Right renal cortex interstitium (tissue), 3 donors: ENCODE results near the gene TRNP1. TPM values are rescaled to one million over a fixed set of nuclear protein-coding genes. Genes with fewer than 3 reads are reported as not detected.
"Not testable (repeated sequence)": the region's sequence is repeated elsewhere in the genome, so short reads cannot be mapped to it uniquely, and the experiment has no call there.

Experiments used
- DNase-seq, 3 donors: peaks; one replicate each; pipeline ENCODE4 v3.0.0-alpha.2; 2013; ENCODE audit warnings: low read depth in 3 of 3, low spot score in 2 of 3
- polyA plus RNA-seq, 3 donors: library from polyadenylated mRNA; unstranded; fragments of 120-200 nt; gene quantifications; one replicate each; pipeline ENCODE4 v1.2.1, GENCODE V29; 2013; ENCODE audit not compliant: insufficient read length in 3 of 3

TRNP1 gene, protein sequence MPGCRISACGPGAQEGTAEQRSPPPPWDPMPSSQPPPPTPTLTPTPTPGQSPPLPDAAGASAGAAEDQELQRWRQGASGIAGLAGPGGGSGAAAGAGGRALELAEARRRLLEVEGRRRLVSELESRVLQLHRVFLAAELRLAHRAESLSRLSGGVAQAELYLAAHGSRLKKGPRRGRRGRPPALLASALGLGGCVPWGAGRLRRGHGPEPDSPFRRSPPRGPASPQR
- polyA plus RNA-seq: 1 to 10 TPM; 4.9 to 5.9 (median 5.4) TPM

DNA sequence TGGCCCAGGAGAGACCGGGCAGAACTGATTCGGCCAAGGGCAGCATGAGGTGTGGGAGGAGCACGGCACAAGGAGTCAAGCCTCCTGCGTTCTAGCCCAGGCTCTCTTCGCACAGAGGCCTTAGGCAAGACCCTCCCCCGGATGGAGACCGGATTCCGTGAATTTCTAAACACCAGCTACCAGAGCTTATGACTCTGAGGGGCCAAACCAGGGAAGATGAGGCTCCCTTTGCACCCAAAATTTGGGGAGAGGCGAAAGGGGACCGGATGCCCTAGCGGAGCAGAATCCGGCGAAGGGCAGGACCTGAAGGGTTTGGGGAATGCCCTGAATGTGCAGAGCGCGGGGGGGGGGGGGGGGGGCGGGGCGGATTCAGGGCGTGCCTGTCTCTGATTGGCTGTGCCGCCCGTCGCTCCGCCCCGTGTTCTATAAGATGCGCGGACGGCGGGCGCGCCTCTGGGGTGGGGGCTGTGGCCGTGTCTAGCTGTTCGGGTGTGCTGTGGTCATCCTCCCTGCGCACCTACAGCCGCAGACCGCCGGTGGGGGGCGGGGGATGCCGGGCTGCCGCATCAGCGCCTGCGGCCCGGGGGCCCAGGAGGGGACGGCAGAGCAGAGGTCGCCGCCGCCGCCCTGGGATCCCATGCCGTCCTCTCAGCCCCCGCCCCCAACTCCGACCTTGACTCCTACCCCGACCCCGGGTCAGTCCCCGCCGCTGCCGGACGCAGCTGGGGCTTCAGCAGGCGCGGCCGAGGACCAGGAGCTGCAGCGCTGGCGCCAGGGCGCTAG, at the start of gene TRNP1:
TSS of gene TRNP1 (plus strand) at position 456 of the 783 bp plus-strand sequence. CDS start at position 551, 95 bp downstream.
- DNase-seq: no peak

GRCh38 chr1:26945138-26945537, 48.4 kb upstream of the TRNP1 start:
- no peak for DNase-seq

DNA sequence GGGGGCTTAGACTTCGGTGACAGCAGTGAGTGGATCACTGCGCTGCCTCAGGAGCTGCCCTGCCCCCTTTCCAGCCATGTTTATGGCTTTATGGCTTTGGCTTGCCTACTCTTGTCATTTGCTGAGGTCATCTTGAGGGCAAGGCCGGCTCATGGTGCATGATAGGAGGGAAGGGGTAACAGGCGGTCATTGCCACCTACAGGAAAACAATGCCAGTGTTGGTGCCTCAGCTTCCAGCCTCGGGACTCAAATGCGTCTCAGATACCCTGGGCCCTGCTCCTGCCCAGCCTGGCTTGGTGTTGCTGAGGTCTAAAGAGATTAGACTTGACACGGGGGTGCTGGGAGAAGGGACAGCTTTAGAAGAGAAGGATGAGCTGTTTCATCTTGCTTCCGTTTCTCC, 47.8 kb upstream of the TRNP1 start:
- no peak for DNase-seq

GRCh38 chr1:26946270-26946669, 47.2 kb upstream of the TRNP1 start:
- no peak for DNase-seq

DNA sequence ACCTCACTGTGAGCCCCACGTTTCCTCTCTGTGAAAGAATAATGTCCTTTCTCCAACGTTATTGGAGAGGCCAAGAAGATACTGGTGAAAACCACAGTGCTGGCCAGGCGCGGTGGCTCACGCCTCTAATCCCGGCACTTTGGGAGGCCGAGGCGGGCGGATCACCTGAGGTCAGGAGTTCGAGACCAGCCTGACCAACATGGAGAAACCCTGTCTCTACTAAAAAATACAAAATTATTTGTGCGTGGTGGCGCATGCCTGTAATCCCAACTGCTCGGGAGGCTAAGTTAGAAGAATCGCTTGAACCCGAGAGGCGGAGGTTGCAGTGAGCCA, 44.8 kb upstream of the TRNP1 start:
- DNase-seq: not testable (repeated sequence)

DNA sequence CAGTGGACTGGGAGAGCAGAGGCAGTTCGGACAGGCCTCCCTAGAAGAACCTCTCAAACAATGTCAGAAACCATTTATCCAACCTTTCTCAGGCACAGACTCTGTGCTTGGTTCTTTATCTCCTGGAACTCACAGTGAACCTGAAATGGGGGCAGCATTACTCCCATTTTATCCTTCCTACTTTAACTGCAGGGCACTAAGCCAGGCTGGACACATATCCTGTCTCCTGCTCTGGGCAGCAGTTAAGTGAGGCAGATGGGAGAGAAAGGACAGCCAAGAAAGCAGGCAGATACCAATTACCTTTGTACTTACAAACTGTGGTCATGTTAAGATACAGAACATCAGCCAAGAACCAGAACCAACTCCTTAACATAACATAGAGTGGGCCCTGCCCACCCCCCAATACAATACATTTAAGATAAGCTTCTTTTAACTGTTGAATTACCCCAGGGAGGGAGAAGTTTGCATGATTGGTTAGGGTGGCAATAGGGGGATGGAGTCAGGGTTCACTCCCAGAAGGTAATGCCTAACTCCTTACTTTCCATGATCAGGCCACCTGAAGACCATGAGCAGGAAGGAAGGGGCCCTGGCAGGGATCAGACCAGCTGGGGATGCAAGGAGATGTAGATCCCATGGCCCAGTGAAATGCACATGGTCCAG, 44.1 kb upstream of the TRNP1 start:
- DNase-seq: no peak

DNA sequence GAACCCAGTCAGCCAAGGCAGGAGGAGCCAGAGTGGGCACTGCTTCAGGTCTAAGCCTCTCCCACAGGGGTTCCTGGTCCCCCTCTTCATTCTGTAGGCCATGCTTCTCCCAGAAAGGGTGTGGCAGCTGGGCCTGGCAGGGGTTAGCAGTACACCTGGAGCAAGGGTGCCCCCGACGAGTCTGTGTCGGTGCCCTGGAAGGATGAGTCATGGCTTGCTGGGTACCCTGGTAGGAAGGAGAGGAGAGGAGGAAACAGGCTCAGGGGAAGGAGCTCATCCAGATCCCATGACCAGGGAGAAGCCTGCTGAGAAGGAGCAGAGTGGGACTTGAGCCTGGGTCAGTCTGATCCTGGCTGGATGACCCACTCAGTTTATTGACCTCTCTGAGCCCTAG, 43.6 kb upstream of the TRNP1 start:
- DNase-seq: no peak

DNA sequence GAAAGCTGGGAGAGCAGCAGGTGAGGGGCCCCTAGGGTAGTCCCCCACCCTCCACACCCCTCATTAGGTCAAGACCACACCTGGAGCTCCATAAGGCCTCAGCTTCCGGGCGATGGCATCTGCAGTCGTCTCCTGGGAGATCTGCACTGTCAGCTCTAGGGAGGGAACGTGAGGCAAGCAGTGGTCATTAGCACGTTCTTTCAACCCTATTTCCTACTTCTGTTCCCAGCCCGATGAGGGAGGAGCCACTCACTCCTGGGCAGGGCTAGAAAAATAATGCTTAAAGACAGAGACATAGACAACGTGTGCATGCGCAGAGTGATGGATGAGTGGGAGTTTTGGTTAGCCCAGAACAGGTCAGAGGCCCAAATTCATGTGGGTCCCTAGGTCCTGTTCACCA, 42.9 kb upstream of the TRNP1 start:
- DNase-seq: no peak

GRCh38 chr1:26951216-26951615, 42.3 kb upstream of the TRNP1 start:
- DNase-seq: no peak

DNA sequence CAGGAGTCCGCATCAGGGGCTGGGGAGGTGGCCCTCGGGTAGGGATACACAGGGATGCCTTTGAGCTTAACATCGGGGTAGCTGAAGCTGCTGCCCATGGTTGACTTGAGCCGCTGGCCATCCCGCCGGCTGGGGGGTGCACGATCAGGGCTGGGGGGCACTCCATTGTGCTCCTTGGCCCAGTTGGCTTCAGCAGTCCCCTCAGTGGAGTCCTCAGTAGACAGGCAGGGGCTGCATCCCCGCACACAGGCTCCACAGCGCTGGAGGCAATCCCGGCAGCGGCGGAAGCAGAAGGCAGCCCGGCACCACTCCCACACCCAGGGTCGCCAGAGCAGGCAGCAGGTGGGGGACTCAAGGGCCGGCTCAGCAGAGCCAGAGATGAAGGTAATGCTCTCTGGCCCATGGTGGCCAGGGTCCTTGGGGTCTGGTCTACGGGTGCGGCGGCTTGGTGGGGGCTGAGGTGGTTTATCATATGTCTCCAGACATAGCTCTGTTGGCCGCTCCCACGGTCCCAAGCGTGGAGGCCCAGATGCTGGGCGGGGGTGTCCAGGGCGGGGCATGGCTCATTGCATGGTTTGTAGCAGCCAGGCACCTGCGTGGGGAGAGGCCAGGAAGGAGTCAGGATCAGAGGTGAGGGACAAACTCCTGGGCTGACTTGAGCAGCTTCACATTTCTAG, 41.5 kb upstream of the TRNP1 start:
- DNase-seq: no peak

DNA sequence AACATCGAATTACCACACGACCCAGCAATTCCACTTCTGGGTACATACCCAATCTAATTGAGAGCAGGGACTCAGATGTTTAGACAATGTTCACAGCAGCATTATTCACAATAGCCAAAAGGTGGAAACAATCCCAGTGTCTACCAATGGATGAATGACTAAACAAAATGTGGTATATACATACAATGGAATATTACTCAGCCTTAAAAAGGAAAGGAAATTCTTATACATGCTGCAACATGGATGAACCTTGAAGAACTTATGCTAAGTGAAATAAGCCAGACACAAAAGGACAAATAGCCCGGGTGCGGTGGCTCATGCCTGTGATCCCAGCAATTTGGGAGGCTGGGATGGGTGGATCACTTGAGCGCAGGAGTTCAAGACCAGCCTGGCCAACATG, 40.1 kb upstream of the TRNP1 start:
- no peak for DNase-seq

GRCh38 chr1:26956321-26956720, 37.2 kb upstream of the TRNP1 start:
- DNase-seq: no peak

DNA sequence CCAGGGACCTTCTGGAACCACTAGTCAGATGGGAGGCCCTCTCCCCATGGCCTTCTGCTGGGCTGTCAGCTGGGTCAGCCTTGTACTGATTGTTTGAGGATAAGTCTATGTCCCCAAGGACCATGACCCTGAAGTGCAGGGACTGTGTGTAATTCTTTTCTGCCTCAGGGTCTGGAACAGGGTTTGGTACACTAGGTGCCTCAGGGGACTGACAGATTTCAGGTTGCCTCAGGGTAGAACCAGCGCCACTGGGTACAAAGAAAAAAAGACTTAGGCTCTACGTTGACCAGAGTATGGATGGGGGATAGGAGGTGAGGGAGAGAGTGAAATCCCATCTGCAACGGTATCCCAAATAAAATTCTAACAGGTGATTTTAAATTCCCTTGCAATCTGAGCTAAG, 36.2 kb upstream of the TRNP1 start:
- no peak for DNase-seq

DNA sequence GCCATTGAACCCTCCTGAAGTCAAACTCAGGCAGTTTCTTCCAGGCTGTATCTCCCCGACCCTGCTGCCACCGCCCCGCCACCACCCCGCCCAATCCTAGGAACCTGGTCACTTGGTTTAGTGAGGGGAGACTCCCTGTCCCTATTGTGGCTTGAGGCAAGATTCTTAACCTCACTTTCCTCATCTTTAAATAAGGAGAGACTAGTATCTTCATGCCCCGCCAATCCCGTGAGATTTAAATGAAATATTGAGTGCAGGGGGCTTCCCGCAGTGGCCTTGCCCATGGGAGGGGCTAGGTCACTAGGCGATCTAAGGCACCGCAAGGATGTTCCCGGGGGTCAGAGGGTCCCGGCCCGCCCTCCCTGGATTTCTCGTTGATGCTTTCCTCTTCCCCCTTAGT, 34.2 kb upstream of the TRNP1 start:
- no peak for DNase-seq

- peak; percentile 23 to 61 (median 52) for DNase-seq
Observed at GRCh38 chr1:26959722-26960624, 33.5 kb upstream of the TRNP1 start, which contains the start of gene KDF1. KDF1 (minus strand) TSS chr1:26960468; CDS start chr1:26952380, 8,088 bp downstream.

DNA sequence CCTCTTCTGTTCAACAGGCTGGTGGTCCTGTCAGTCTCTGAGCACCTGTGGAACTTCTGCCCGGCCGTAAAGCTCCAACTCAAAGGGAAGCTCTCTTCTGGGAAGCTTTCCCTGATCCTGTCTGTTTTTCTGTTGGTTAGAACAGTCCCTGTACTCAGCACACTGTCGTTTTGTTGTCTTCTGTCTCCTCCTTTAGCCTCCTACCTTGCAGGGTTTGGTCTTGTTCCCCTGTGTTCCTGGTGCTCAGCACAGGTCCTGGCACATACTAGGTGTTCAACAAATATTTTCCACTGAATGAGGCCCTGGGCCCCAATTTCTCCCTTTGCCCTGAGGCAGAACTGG, 32.9 kb upstream of the TRNP1 start:
- DNase-seq: no peak

GRCh38 chr1:26961826-26962225, 31.7 kb upstream of the TRNP1 start:
- no peak for DNase-seq

- no peak for DNase-seq
Observed at GRCh38 chr1:26965213-26965612, 28.3 kb upstream of the TRNP1 start.

DNA sequence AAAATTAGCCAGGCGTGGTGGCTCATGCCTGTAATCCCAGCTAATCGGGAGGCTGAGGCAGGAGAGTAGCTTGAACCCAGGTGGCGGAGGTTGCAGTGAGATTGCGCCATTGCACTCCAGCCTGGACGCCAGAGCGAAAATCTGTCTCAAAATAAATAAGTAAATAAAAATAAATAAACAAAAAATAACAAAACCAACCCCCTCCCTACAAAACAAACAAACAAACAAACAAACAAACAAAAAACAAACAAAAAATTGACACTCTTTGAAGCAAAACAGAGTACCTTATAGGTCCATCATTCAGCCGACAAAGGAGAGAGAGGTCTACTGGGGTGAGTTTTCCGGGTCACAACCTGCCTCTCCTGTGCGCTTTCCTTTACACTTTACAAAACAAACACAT, 27.9 kb upstream of the TRNP1 start:
- DNase-seq: no peak

DNA sequence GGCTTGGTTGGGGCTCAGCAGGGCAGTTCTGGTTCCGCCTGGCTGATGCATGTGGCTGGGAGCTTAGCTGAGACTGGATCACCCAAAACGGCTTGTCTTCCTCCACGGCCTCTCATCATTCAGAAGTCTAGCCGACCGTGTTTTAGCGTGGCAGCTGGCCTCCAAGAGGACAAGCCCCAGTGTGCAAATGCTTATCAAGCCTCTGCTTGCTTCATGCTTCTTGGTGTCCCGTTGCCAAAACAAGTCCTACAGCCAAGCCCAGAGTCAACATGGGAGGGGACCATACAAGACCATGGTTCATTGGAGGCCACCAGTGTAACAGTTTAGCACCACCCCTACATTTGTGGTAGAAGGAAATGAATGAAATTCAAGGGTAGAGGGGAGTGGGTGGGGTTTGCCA, 22.7 kb upstream of the TRNP1 start:
- no peak for DNase-seq
